D721Med (cell line): ENCODE measurements around the gene PARP6.

ENCODE experiments used
- DNase-seq: peaks from one replicate; pipeline ENCODE4 v3.0.0; 2011; ENCODE audit warnings: low spot score; ENCODE audit not compliant: insufficient read length
- FAIRE-seq: peaks from 2 replicates; lab custom pipeline; 2011; peaks lifted over from hg19 to GRCh38; lab: Jason Lieb, UNC
- TF ChIP-seq, protein P1 (sequence below): IDR thresholded peaks from 2 replicates; pipeline ENCODE4 v1.5.1; 2012; ENCODE audit warnings: mild to moderate bottlenecking, control low read depth; ENCODE audit not compliant: insufficient read depth; ENCODE audit errors: missing control alignments

PARP6 gene

DNA sequence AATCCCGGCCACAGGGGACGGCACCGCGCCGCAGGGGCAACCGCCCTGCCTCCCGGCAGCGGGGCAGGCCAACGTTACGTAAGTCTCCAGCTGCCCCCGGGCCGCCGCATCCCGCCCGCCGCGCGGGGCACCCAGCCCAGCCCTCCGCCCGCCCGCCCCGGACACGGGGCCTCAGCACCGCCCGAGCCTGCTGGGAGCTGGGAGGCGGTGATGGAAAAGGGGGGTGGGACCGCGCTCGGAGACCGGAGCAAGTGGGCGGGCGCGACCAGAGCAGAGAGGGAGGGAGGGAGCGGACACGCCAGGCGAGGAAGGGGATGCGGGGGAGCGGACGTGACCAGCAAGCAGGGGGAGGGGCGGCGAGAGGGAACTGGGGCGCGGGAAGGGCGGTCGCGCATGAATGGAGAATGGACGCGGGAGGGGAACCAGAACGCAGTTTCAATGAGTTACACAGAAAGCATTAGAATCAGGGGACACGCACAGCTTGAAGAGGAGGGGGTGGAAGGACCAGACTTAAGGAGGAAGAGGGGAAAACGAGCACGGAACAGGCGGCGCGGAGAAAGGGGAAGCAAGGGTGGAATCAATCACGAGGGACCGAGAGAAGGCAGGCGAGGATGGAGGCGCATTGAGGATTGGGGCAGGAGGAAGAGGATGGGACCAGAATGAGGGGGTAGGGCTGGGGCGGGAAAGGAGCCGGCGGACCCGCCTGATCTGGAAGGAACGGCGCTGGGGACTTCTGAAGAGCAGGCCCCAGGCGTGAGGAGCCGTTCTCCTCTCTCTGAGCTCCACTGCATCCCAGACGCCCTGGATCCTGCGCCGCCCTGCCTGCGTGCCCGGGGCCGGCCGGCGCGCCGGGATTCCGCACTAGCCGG is 41.9 kb downstream of the PARP6 start:
- DNase-seq: no peak
- TF ChIP-seq, protein P1, sequence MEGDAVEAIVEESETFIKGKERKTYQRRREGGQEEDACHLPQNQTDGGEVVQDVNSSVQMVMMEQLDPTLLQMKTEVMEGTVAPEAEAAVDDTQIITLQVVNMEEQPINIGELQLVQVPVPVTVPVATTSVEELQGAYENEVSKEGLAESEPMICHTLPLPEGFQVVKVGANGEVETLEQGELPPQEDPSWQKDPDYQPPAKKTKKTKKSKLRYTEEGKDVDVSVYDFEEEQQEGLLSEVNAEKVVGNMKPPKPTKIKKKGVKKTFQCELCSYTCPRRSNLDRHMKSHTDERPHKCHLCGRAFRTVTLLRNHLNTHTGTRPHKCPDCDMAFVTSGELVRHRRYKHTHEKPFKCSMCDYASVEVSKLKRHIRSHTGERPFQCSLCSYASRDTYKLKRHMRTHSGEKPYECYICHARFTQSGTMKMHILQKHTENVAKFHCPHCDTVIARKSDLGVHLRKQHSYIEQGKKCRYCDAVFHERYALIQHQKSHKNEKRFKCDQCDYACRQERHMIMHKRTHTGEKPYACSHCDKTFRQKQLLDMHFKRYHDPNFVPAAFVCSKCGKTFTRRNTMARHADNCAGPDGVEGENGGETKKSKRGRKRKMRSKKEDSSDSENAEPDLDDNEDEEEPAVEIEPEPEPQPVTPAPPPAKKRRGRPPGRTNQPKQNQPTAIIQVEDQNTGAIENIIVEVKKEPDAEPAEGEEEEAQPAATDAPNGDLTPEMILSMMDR: no peak
- no peak for FAIRE-seq

DNA sequence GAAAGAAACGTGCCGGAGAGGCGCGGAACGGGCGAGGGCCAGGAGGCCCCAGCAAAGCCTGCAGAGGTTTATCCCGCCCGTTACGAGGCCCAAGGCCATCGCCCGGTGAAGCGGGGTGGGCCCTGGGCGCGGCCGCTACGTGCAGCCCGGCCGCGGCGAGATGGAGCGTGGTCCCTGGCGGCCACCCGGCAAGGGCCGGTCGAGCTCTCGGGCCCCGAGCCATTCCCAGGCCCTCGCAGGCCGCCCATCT is 42.5 kb downstream of the PARP6 start:
- TF ChIP-seq, protein P1: no peak
- FAIRE-seq (no peak), DNase-seq (no peak)

DNA sequence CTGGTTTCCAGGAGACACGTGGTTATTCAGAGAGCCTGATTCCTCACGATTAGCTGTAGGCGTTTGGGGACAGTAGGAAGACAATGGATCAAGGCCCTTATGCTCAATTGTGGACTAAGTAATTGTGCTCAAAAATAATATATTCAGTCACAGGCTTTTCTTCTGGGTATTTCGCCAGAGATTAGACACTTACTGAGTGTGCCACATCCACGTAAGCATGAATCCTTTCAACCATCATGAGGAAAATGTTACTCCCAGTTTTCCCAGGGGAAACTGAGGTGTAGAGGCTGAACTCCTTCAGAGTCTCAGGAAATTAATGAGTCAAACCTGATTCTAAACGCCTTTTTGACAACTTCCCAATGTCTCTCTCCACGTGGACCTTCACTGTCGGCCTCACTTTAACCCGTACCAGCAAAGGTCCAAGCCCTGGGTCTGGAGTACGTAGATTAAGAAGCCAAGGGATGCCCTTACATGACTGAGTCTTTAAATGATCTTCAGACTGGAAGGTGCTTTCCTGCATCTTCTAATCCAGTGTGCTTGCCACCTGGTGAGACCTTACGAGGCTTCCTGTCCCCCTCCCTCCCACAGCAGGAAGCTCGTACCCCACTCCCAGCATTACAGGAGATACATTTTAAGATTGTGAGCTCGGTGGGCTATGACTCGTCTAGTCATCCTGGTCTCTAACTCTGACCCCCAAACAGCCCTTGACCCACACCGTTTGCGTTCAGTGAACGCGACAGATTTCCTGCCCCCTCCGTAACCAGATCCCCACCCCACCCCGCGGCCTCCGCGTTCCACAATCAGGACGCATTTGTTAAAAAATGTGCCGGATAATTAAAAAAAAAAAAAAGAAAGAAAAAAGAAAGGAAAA is 43.0 kb downstream of the PARP6 start:
- FAIRE-seq (no peak), DNase-seq (no peak)
- TF ChIP-seq, protein P1: no peak

DNA sequence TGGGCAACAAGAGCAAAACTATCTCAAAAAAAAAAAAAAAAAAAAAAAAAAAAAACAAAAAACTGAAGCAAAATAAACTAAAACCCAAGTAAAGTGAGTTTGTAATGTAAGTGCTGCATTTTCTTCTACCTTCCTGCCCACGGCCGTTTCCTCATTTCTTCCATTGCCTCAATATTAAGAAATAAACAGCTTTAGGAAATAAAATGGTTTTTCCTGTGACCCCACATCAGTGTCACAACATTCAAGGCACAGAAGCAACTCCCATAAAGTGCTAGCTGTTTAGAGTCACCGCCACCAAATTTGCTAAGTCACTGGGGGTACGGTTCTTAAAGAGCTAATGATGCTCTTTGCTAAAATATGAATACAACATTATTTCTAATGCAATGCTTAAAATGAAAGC is 44.6 kb downstream of the PARP6 start:
- TF ChIP-seq, protein P1: no peak
- no peak for FAIRE-seq

DNA sequence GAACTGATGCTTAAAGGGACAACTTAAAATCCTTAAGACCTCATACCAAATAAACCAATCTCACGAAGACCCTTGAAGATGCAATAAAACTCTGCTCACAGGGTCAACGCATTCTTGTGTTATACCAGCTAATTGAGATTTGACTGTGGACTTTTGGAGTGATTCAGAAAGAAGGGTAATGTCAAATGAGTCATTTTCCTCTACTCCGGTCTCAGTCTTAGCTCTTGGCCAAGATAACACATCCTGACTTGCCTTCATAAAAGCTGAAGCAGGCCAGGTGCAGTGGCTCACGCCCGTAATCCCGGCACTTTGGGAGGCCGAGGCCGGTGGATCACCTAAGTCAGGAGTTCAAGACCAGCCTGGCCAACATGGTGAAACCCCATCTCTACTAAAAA is 45.2 kb downstream of the PARP6 start:
- FAIRE-seq: no peak

More for the DNA sequence above, 44.6 kb downstream of the PARP6 start:
- DNase-seq: no peak

DNA sequence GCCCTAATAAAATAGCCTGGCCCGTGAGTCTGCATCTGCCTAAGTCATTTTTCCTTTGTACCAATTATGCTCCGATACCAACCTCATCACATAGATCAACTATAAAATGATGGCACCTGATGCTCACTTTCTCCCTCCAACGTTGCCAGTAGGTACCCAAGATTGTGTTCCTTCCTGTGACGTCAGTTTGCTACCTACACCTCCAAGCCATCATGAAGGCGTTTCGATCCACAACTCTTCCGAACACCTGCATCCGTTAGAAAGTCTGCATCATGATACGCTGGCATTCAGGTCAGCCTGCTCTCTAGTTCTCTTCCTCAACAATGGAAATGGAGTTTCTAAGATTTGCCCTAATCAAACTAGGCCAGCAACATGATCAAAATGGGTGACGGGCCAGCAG is 49.1 kb downstream of the PARP6 start:
- FAIRE-seq: no peak
- DNase-seq: no peak
- TF ChIP-seq, protein P1: no peak

More for the DNA sequence above, 45.2 kb downstream of the PARP6 start:
- DNase-seq: no peak
- TF ChIP-seq, protein P1: no peak
